Activated CD8-positive, alpha-beta memory T cell treated with anti-CD3 and anti-CD28 coated beads, Interleukin-2, amount 50 U/mL, for 48 hours (primary cell): Measurements from ENCODE around the gene BCORL1.

Source experiments
- DNase-seq: peaks from one replicate; pipeline ENCODE4 v3.0.0-alpha.2; 2020

Gene BCORL1

DNA sequence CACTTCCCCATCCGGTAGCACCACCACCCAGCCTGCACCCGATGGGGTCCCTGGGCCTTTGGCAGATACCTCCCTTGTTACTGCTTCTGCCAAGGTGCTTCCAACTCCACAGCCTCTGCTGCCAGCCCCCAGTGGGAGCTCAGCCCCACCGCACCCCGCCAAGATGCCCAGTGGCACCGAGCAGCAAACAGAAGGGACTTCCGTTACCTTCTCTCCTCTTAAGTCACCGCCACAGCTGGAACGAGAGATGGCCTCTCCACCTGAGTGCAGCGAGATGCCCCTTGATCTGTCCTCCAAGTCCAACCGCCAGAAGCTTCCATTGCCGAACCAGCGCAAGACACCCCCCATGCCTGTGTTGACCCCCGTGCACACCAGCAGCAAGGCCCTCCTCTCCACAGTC, 31.9 kb downstream of the BCORL1 start:
- no peak for DNase-seq

- DNase-seq: no peak
Measured at GRCh38 chrX:130014770-130015169, 32.3 kb downstream of the BCORL1 start.

DNA sequence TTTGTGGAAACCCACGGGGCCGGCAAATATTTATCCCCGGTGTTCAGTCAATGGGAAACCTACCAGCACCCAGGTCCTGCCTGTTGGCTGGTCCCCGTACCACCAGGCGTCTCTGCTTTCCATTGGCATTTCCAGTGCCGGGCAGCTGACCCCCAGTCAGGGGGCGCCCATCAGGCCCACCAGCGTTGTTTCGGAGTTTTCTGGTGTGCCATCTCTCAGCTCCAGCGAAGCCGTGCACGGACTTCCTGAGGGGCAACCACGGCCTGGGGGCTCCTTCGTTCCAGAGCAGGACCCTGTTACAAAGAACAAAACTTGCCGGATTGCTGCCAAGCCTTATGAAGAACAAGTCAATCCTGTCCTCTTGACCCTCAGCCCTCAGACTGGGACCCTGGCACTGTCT, 32.7 kb downstream of the BCORL1 start:
- DNase-seq: no peak

DNA sequence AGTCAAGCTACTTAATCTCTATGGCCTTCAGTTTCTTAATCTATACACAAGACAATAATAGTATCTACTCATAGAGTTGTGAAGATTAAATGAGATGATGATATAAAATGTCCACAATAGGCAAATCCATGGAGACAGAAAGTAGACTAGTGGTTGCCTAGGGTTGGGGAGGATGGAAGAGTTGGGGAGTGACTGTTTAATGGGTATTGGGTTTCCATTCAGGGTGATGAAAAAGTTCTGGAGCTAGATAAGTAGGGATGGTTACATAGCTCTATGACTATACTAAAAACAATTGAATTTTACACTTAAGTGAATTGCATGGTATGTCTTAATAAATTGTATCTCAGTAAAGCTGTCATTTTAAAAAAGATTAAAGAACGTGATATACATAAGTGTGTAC, 35.7 kb downstream of the BCORL1 start:
- no peak for DNase-seq

DNA sequence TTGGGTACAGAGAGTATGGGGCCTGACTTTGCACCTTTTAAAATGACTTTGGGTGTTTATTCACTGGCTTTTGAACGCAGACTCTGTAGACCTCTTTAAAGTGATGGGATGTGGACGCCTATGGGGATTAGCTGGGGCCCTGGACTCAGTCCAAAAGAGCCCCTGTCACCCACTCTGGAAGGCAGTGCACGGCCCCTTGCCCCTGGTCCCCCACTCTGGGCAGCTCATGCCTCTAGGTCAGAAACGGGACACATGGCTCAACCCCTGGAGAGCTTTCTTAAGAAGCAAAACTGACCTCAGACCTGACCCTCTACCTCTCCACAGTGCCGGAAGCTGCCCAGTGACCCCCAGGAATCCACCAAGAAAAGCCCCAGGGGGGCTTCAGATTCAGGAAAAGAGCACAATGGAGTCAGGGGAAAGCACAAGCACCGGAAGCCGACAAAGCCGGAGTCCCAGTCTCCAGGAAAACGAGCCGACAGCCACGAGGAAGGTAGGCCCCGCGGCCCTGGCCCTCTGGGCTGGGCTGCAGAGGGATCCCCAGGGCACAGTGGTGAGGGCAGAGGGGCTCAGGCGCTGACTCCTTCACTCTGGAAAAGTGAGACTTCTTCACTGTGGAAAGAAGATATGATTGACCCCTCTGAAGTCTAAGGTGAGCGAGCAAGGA, 38.4 kb downstream of the BCORL1 start:
- DNase-seq: no peak

GRCh38 chrX:130024127-130024526, 41.7 kb downstream of the BCORL1 start:
- DNase-seq: peak; percentile 68

DNA sequence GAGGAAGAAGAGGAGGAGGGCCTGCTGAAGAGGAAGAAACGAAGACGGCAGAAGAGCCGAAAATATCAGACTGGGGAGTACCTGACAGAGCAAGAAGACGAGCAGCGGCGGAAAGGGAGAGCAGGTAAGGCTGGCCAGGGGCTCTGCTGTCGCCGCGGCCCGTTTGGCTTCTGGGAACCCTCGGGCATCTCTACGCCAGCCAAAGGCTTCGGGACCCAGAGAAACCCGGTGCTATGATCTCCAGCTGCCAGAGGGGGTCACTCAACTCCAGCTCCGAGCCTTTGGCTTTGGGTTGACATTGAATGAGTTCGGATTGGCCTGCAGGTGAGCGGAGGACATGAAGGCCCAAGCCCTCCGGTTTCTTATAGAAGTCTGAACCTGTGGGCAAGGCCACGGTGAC, 42.8 kb downstream of the BCORL1 start:
- DNase-seq: no peak

DNA sequence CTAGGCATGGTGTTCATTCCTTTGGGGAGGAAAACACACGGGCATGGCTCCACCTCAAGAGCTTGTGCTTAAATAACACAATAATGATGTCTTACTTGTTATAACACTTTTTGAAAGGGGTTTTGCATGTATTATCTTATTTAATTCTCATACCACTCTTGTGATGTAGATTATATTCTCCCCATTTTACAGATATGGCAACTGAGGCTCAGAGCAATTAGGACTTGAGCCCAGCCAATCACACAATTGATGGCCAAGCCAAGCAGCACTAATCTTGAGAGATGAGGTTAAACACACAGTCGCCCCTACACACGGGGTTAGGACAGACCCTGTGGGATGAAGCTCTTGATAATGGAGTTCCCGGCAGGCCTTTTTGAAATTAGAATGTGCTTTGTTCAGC, 45.1 kb downstream of the BCORL1 start:
- DNase-seq: no peak

DNA sequence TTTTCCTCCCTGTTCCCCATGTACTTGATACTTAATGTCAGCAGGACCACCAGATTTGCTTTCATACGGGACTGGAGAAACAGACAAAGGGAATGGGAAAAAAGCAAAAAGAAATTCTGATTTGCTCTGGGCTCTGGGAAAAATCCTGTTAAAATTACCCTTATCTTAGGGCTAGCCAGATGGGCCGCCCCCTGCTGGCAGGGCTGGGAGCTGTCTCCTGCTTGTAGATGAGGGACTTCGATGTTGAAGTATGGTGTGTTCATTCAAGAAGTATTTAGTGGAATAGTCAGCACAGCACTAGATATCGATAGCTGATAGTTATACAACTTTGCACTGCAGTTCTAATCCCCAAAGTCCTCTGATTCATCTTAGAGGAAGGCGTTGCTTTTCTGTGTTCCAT, 45.8 kb downstream of the BCORL1 start:
- DNase-seq: peak; percentile 63

DNA sequence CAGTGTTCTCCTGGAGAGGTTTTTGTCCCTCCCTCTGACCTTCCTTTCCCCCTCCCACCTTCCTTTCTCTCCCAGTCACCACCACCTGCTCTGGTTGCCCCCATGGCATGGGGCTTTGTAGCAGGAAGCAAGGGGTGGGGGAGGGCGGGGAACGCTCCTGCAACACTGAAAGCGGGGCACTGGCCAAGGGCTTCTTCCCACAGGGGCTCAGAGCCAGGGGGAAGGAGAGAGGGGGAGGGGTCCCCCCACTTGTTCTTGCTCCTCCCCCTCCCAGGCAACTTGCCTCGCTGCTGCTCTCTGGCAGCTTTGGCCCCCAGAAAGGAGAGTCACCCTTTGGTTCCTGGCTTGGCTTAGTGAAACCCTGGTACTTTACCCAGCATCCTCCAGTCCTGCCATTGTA, 48.4 kb downstream of the BCORL1 start:
- DNase-seq: no peak

DNA sequence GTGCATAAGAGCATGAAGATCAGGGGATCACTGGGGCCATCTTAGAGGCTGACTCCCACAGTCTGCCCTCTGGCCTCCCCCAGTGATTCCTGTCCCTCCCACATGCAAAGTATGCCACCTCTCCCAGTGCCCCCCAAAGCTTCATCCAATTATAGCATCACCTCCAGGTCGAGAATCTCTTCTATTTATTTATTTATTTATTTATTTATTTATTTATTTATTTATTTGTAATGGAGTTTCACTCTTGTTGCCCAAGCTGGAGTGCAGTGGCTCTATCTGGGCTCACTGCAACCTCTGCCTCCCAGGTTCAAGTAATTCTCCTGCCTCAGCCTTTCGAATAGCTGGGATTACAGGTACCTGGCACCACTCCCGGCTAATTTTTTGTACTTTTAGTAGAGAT, 50.1 kb downstream of the BCORL1 start:
- DNase-seq: no peak

GRCh38 chrX:130034178-130034577, 51.7 kb downstream of the BCORL1 start:
- DNase-seq: no peak

GRCh38 chrX:130039847-130040246, 57.4 kb downstream of the BCORL1 start:
- no peak for DNase-seq

GRCh38 chrX:130047416-130047815, 65.0 kb downstream of the BCORL1 start:
- no peak for DNase-seq

DNA sequence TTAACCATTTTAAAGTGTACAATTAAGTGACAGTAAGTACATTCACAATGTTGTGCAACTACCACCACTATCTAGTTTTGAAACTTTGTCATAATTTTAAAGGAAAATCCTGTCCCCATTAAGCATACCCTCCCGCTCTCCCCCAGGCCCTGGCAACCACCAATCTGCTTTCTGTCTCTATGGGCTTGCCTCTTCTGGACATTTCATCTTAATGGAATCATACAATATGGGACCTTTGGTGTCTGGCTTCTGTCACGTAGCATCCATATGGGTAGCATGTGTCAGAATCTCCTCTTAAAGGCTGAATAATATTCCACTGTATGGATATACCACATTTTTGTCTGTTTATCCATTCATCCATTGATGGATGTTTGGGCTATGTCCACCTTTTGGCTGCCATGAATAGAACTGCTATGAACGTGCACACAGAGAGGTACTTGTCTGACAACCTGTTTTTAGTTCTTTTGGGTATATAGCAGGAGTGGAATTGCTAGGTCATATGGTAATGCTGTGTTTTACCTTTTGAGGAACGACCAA, 66.3 kb downstream of the BCORL1 start:
- no peak for DNase-seq

- no peak for DNase-seq
Measured at GRCh38 chrX:130049821-130050220, 67.4 kb downstream of the BCORL1 start.

DNA sequence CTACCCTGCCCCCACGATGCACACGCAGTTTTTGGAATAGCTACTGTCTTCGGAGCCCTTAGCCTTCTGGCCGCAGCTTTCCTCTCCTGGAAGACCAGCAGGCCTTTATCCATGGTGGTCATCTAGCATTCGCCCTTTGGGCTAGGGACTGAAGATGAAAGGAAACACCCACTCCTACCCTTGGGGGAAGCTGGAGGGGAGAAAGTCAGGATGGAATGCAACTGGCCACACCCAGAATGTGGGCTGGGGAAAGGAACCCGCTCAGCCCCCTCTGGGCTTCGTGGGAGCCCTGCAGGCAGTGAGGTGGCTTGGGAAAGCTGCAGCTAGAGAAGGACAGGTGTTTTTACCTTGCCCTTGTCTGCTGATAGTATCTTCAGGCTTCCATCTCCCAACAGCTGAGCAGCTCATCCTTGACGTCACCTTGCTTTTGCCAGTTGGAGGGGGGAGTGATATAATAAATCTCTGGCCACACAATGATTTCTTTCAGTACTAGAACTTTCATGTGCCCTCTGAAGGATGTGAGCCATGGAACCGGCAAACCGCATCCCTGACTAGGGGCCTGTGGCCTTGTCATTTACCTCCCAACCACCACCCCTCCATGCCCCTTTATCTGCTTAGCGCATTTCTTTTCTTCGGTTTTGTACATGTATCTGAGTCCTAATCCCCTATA, 68.9 kb downstream of the BCORL1 start:
- no peak for DNase-seq

DNA sequence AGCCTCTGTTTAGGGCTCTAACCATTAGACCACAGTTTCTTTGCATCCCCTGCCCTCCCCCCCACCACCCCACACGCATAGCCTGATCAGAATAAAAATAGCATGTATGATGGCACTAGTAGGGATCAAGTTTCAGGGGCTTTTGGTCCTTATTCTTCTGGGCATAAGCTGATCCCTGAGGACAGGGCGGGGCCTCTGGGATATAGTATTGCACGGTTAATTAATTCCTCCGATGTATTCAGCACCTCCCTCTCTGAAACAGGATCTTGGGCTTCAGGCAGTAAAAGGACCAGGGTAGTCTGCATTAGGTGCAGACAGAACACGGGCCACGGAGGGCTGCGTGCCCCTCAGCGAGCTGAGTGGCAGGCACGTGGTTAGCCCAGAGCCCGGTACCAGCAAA, 70.8 kb downstream of the BCORL1 start:
- DNase-seq: no peak

DNA sequence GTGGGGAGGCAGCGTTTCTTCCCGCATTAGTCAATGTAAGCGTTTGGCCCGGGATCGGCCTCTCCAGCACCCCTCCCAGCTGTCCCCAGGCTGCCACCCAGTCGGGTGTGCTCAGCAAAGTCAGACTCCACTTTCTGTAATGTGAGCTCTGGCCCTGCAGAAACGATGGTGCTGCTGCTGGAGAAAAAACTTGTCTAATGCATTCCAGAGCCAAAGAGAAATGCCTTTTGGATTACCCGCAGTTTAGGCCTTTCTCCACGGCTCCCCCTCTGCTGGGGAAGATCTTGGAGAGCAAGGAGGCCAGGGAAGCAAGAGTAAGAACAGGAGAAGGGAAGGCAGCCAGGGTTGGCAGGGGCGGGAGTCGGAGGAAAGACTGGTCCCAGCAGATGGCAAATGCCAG, 72.7 kb downstream of the BCORL1 start:
- DNase-seq: no peak

GRCh38 chrX:130055899-130056298, 73.5 kb downstream of the BCORL1 start:
- no peak for DNase-seq

- DNase-seq: no peak
Measured at GRCh38 chrX:130057209-130057608, 74.8 kb downstream of the BCORL1 start.

- no peak for DNase-seq
Measured at GRCh38 chrX:130058652-130059051, 76.2 kb downstream of the BCORL1 start.

- peak; percentile 98 for DNase-seq
Measured at GRCh38 chrX:130060122-130061069, 78.0 kb downstream of the BCORL1 start.
